Ishikawa (cell line): ENCODE results near the gene SGSM1.

Source experiments
- TAF1 ChIP-seq: IDR thresholded peaks from 2 replicates; pipeline ENCODE4 v1.6.1; 2012; ENCODE audit warnings: low read depth, mild to moderate bottlenecking
- USF1 ChIP-seq: IDR thresholded peaks from 2 replicates; pipeline ENCODE4 v1.6.1; 2012
- TF ChIP-seq, protein P1 (sequence below): IDR thresholded peaks from 2 replicates; pipeline ENCODE4 v1.6.1; 2012; ENCODE audit warnings: low read depth, mild to moderate bottlenecking

GRCh38 chr22:24807284-24807950 is 1.4 kb downstream of the SGSM1 start:
- TF ChIP-seq TAF1 = no peak
- TF ChIP-seq, protein P1, sequence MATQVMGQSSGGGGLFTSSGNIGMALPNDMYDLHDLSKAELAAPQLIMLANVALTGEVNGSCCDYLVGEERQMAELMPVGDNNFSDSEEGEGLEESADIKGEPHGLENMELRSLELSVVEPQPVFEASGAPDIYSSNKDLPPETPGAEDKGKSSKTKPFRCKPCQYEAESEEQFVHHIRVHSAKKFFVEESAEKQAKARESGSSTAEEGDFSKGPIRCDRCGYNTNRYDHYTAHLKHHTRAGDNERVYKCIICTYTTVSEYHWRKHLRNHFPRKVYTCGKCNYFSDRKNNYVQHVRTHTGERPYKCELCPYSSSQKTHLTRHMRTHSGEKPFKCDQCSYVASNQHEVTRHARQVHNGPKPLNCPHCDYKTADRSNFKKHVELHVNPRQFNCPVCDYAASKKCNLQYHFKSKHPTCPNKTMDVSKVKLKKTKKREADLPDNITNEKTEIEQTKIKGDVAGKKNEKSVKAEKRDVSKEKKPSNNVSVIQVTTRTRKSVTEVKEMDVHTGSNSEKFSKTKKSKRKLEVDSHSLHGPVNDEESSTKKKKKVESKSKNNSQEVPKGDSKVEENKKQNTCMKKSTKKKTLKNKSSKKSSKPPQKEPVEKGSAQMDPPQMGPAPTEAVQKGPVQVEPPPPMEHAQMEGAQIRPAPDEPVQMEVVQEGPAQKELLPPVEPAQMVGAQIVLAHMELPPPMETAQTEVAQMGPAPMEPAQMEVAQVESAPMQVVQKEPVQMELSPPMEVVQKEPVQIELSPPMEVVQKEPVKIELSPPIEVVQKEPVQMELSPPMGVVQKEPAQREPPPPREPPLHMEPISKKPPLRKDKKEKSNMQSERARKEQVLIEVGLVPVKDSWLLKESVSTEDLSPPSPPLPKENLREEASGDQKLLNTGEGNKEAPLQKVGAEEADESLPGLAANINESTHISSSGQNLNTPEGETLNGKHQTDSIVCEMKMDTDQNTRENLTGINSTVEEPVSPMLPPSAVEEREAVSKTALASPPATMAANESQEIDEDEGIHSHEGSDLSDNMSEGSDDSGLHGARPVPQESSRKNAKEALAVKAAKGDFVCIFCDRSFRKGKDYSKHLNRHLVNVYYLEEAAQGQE = no peak
- TF ChIP-seq USF1 = no peak
